ENCODE results near the gene RS1.

RS1 gene

GRCh38 chrX:18698737-18699650, 27.1 kb upstream of the RS1 start:
- TF ChIP-seq, protein P1, sequence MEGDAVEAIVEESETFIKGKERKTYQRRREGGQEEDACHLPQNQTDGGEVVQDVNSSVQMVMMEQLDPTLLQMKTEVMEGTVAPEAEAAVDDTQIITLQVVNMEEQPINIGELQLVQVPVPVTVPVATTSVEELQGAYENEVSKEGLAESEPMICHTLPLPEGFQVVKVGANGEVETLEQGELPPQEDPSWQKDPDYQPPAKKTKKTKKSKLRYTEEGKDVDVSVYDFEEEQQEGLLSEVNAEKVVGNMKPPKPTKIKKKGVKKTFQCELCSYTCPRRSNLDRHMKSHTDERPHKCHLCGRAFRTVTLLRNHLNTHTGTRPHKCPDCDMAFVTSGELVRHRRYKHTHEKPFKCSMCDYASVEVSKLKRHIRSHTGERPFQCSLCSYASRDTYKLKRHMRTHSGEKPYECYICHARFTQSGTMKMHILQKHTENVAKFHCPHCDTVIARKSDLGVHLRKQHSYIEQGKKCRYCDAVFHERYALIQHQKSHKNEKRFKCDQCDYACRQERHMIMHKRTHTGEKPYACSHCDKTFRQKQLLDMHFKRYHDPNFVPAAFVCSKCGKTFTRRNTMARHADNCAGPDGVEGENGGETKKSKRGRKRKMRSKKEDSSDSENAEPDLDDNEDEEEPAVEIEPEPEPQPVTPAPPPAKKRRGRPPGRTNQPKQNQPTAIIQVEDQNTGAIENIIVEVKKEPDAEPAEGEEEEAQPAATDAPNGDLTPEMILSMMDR (IDR thresholded peaks at IDR 0.05), result no peak

DNA sequence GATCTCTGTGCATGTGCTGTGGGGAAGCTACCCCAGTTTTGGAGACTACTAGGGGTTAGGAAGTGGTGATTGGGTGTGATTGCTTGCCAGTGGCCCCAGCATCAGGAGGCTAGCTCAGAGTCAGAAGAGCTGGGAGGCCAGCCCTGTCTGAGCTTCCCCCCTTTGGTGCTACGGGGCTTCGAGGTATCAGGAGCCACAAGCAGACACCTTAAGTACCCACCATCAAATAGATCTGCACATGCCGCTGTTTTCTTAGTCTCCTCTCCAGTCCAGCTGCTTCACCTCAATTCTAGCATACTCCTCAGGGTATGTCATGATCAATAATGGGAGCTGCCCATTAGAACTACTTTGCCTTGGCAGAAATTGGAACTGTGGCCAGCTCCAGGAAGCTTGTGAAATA, 24.7 kb upstream of the RS1 start:
- TF ChIP-seq, protein P1 (IDR thresholded peaks at IDR 0.05), result no peak

DNA sequence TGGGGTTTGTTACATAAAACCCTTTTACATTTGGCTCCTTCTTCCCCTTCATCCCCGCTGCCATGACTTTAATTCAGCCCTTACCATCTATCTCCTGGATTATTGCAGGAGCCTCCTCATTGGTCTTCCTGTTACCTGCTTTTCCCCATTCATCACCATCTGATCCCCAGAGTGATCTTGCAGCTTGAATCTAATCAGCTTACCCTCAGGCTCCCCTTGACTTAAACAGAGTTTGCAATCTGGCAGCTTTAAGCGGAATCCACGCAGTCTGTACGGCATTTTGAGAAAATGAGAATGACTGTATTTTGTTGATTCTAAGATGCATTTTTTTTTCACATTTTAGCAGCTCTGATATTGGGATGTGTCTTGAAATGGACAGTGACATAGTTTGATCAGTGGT, 20.6 kb upstream of the RS1 start:
- TF ChIP-seq, protein P1 (IDR thresholded peaks at IDR 0.05), result no peak

DNA sequence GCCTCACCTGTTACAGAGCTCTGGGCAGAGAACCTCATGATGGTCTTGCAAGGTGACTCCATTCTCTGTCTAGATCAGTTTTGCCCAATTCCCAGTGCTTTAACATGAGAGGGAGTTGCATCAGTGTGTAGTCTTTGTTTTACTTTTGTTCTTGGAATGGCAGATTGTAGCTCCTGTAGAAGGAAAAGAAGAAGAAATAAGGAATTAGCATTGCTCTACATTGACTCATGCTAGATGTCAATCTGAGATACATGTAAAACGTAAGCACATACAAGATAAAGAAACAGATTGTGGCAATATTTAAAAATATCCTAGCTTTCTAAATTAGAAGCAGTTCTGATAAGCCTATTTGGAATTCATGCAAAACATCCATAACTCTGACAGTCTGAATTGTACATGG, 19.5 kb upstream of the RS1 start:
- TF ChIP-seq, protein P1 (IDR thresholded peaks at IDR 0.05), result no peak

GRCh38 chrX:18687856-18688495, 16.1 kb upstream of the RS1 start:
- TF ChIP-seq, protein P1 (IDR thresholded peaks at IDR 0.05), result no peak

- TF ChIP-seq, protein P1 (IDR thresholded peaks at IDR 0.05), result no peak
Measured at GRCh38 chrX:18682979-18683387, 11.1 kb upstream of the RS1 start.

GRCh38 chrX:18681996-18682395, 10.1 kb upstream of the RS1 start:
- TF ChIP-seq, protein P1 (IDR thresholded peaks at IDR 0.05), result no peak
